Activated T-helper 1 cell treated with anti-CD3 and anti-CD28 coated beads, Interleukin-12 subunit alpha, Interleukin-12 subunit beta, Interleukin-2, Interleukin-4 antibody, amounts not matched to agents 30 ng/mL and 10 ng/mL and 1 ng/mL, durations not matched to agents 14 hours and 24 hours and 36 hours (primary cell): ENCODE data around the gene ITIH4. TPM values are rescaled to one million over a fixed set of nuclear protein-coding genes. Genes with fewer than 3 reads are reported as not detected.

ENCODE experiments used
- DNase-seq: peaks from one replicate; pipeline ENCODE4 v3.0.0; 2021; ENCODE audit warnings: low spot score
- H3K27ac Mint-ChIP-seq: one replicate; pipeline ENCODE4 v1.8.0; 2021; ENCODE audit warnings: mild to moderate bottlenecking, mixed read lengths
- H3K27me3 Mint-ChIP-seq: one replicate; pipeline ENCODE4 v1.8.0; 2022; ENCODE audit warnings: mild to moderate bottlenecking, moderate library complexity, mixed read lengths; ENCODE audit not compliant: insufficient read depth
- H3K36me3 Mint-ChIP-seq: one replicate; pipeline ENCODE4 v1.8.0; 2021; ENCODE audit warnings: low read depth, mixed read lengths
- H3K4me1 Mint-ChIP-seq: one replicate; pipeline ENCODE4 v1.8.0; 2021; ENCODE audit warnings: low read depth, mixed read lengths
- H3K4me3 Mint-ChIP-seq: one replicate; pipeline ENCODE4 v1.8.0; 2021; ENCODE audit warnings: mild to moderate bottlenecking, moderate library complexity, mixed read lengths
- H3K9me3 Mint-ChIP-seq: one replicate; pipeline ENCODE4 v1.8.0; 2021; ENCODE audit warnings: mixed read lengths
- intact Hi-C: fragments of 100-400 bp; cut with micrococcal nuclease; formaldehyde crosslinking; loops from one replicate; pipeline ENCODE4 v1.15.1; 2024
- total RNA-seq: library from RNA; stranded (reverse); gene quantifications from 2 replicates; pipeline ENCODE4 v1.2.3, GENCODE V29; 2022

The ITIH4 gene
- total RNA-seq, 1 donor from 2014 or later, result 4.8 TPM

DNA sequence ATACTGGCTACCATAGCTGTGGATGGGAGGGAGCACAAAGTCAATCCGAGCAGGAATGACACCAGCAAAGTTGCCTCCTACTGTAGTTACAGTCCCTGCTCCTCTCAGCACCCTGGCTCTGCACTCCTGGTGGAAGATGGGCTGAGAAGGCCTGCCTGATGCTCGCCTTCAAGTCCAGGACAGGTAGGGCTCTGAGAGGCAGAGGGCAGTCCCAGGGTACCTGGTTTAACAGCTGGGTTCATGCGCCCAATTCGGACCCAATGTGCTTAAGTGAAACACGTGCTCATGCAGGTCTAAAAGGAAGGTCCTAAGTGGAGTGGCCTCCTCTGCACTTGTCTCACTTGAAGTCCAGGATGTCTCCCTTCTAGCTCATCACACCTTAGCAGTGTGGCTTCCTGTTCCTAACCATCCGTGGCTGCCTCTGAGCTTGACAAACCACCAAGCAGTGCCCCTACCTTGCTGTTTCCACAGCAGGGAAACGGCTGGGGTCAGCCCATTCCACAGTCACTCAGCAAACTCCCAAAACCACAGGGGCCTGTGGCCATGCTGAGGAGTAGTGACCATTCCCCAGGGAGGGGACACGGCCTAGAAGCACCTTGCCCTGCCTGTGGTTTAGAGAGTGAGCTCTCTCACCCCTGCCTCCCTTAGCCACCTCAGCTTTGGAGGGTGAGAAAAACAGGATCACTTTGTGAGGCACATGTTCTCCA lies 8.2 kb upstream of the ITIH4 start:
- Mint-ChIP-seq H3K4me1 (peaks cover 44% of the 10 kb centered on the region), H3K36me3 (peaks cover 11% of the 10 kb centered on the region), H3K4me3 (no peak overlapping the region), H3K9me3 (no peaks in the 10 kb centered on the region), H3K27me3 (no peaks in the 10 kb centered on the region), H3K27ac (no peak overlapping the region)
- intact Hi-C loops, result loop anchor here (5.0 kb wide), 1 partner anchor 96 kb away; no protein-coding TSS in a partner anchor
- DNase-seq, result peak; percentile 19

DNA sequence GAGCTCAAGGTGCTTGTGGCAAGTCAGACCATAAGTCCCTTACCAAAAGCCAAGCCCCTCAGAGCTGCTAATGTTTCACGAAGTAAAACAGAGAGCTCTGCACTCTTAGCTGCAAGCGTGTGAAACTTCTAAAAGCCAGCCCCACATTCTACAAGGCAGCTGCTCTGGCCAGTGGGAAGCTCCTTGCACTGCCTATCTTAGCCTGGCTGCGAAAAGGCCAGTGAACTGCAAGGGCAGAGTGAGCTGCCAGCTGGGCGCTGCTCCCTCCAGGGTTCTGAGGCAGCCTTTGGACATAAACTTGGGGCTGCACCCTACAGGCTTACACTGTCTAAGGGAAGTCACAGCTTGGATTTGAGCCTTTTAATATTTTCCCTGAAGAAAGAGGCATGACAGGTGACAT lies 6.5 kb upstream of the ITIH4 start:
- Mint-ChIP-seq H3K36me3 (peaks cover 11% of the 10 kb centered on the region), H3K27ac (no peak overlapping the region), H3K4me1 (peaks cover 42% of the 10 kb centered on the region), H3K4me3 (no peak overlapping the region), H3K9me3 (no peaks in the 10 kb centered on the region), H3K27me3 (no peaks in the 10 kb centered on the region)
- intact Hi-C loops, result loop anchor here (5.0 kb wide), 1 partner anchor 95 kb away; no protein-coding TSS in a partner anchor
- DNase-seq, result no peak

DNA sequence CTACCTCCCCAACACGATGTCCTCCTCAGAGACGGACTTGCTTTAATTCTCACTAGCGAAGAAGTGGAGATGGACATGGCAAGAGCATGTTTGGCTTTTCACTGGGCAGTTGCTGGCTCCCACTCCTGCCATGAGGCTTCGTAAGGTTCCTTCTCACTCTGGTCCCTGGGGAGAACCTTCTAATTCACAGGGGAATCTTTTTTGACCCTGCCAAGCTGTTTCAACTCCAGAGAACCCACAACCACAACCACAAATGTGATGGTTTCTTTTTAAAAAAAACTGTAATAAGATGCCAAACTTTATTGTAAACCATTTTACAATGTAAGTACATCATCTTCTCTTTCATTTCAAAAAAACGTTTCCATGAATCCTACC lies 6.0 kb upstream of the ITIH4 start:
- no peak overlapping the region for H3K27ac Mint-ChIP-seq
- H3K4me1 Mint-ChIP-seq, result peaks cover 37% of the 10 kb centered on the region
- no peaks in the 10 kb centered on the region for H3K27me3 Mint-ChIP-seq
- no peaks in the 10 kb centered on the region for H3K9me3 Mint-ChIP-seq
- no peak overlapping the region for H3K4me3 Mint-ChIP-seq
- intact Hi-C loops, result loop anchor here (5.0 kb wide), 1 partner anchor 94 kb away; no protein-coding TSS in a partner anchor
- no peak for DNase-seq
- H3K36me3 Mint-ChIP-seq, result peaks cover 11% of the 10 kb centered on the region

DNA sequence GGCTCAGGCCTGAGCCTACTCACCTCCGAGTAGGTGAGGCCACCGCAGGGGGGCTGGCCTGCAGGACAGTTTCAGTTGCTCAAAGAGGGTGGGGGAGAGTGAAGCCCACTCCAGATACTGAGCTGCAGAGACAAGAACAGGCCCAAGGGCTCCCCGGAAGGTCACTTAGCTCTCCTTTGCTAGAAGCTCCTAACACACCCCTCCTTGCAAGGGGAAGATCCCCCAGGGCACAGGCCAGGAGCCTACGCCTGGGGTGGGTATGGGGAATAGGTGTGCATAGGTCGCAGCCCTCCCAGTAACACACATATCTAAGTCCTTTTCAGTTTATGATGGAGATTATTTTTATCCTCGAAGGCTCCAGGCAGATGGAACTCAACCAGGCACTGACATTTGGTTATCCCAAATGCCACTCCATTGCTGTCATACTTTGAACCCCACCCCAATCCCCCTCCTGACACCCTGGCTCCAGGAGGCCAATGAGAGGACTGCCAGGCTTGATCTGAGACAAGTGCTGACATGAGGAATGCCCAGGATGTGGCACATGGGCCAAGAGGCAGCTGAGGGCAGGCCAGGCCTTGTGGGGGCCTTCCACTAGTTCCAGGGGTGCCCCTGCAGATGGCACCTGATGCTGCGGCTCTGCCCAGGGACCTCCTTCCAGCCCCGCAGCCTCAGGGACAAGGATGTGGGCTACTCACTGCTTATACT lies 5.4 kb upstream of the ITIH4 start:
- Mint-ChIP-seq H3K9me3 (no peaks in the 10 kb centered on the region), H3K36me3 (peaks cover 9% of the 10 kb centered on the region), H3K4me3 (no peak overlapping the region), H3K27me3 (no peaks in the 10 kb centered on the region), H3K4me1 (peaks cover 33% of the 10 kb centered on the region), H3K27ac (no peak overlapping the region)
- intact Hi-C loops, result loop anchor here (5.0 kb wide), 1 partner anchor 94 kb away; no protein-coding TSS in a partner anchor
- DNase-seq, result no peak

DNA sequence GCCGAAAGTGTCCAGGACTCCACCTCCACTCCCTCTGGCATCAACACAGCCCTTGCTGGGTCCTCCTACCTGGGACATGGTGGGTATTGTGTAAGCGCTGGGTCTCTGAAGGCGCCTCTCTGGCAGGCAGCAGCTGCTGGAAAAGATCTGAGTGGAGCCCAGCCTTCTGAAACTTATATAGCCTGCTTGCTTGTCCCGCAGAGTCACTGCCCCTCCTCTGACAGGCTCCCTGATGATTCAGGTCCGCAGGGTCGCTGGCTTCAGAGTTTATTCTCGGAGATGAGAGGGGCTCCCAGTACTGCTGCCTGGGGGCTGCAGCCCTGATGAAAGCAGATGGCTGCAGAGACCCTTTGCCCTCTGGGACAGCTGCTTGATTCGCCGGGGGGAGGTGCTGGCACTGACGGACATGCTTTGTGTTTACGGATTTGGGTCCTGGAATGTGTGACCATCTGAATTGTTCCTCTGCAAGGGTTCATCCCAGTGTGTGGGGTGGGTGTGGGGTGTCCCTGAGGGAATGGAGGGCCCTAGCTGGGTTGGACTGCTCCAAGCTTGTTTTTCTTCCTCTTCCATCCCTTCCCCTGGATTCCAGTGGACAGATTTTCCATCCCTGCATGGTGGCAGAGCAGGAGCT lies 4.5 kb upstream of the ITIH4 start, which contains the start of gene MUSTN1:
Gene MUSTN1, minus strand, starts transcription at position 149 of the 631 bp plus-strand sequence. Its CDS starts 71 bp downstream, at position 78.
- DNase-seq, result no peak
- Mint-ChIP-seq H3K4me1 (peaks cover 27% of the 10 kb centered on the region), H3K27ac (no peak within 1 kb of the TSS), H3K36me3 (peaks cover 7% of the 10 kb centered on the region), H3K9me3 (no peaks in the 10 kb centered on the region), H3K27me3 (no peaks in the 10 kb centered on the region), H3K4me3 (no peak within 1 kb of the TSS)
- intact Hi-C loops, result loop anchor here (5.0 kb wide), 1 partner anchor 93 kb away; no protein-coding TSS in a partner anchor

DNA sequence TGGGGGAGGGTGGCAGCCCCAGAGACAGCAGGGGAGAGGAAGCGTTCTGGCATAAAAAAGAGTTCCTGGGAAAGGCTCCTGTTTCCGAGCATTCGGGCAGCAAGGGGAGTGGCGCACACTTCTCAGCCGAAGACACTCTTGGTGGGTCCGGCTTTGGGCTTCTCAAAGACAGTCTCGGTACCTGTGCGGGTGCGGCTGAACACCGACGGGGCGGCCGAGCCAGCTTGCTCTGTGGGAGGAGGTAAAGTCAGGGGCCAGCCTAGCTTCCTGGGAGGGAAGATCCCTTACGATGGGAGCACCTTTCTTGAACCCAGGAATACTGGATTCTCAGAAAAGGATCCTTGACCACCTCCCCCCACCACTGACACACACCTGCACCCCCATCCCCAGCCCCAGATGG lies 2.7 kb upstream of the ITIH4 start:
- Mint-ChIP-seq H3K9me3 (no peaks in the 10 kb centered on the region), H3K4me1 (peaks cover 9% of the 10 kb centered on the region), H3K36me3 (peaks cover 7% of the 10 kb centered on the region), H3K27ac (no peak overlapping the region), H3K27me3 (no peaks in the 10 kb centered on the region), H3K4me3 (no peak overlapping the region)
- intact Hi-C loops, result no loop called here
- no peak for DNase-seq

DNA sequence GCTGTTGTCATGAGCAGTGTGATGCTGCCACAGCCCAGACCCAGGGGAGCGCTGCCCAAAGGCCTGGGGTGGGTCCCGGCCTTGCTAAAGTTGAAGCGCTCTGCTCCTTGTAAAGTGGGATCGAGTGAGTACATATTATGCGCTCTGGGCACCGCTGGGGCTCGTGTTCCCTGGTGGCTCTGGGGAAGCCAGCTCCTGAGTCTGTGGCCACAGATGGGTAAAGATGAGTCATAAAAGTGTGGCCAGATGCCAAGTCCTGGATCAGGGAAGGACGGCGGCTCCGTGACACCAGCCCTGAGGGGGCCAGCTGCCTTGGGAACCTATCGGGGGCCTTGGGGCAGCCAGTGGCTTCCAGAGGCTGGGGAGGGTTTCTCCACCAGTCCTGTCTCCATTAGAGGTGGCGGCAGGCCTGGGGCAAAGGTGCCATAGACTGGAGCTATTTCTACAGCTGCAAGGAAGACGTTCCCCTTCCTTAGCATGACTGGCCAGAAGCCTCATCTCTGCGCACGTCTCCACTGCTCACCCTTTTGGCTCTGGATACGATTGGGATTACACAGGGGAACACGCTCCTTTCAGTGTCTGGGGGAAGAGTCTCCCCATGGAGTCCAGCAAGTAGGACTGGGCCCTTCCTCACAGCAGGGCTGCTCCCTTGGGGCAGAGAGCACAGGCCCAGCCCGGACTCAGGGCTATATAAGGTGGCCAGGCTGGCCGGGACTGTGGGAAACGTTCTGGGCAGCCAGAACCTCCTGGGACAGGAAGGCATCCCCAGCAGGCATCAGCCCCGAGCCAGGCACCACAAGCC lies 1.2 kb upstream of the ITIH4 start:
- Mint-ChIP-seq H3K4me1 (no peaks in the 10 kb centered on the region), H3K4me3 (no peak overlapping the region), H3K27ac (no peak overlapping the region), H3K9me3 (no peaks in the 10 kb centered on the region), H3K36me3 (no peaks in the 10 kb centered on the region), H3K27me3 (no peaks in the 10 kb centered on the region)
- no peak for DNase-seq
- intact Hi-C loops, result no loop called here

DNA sequence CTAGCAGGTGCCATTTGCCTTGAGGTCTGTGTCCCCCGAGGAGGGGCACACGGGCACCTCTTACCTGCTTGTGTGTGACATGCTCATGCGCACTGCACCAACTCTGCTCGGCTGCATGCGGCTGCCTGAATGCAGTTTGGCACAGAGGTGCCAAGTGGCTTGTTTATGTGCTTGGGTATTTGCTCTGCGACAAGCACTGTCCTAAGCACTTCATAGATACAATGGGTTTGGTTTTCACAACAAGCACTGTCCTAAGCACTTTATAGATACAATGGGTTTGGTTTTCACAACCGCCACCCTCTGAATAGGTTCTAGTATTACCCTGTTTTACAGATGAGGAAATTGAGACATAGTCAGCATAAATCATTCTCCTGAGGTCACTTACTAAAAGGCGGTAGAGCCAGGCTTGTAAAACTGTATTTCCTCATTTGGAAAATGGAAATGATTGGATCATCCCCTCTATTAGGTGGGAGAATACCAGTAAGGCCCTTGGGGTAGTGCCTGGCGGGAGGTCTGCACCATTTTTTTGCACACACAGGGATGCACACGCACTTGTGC lies 487 bp downstream of the ITIH4 start:
- Mint-ChIP-seq H3K9me3 (no peaks in the 10 kb centered on the region), H3K27me3 (no peaks in the 10 kb centered on the region), H3K36me3 (no peaks in the 10 kb centered on the region), H3K27ac (no peak overlapping the region), H3K4me1 (no peaks in the 10 kb centered on the region), H3K4me3 (no peak overlapping the region)
- intact Hi-C loops, result no loop called here
- no peak for DNase-seq

DNA sequence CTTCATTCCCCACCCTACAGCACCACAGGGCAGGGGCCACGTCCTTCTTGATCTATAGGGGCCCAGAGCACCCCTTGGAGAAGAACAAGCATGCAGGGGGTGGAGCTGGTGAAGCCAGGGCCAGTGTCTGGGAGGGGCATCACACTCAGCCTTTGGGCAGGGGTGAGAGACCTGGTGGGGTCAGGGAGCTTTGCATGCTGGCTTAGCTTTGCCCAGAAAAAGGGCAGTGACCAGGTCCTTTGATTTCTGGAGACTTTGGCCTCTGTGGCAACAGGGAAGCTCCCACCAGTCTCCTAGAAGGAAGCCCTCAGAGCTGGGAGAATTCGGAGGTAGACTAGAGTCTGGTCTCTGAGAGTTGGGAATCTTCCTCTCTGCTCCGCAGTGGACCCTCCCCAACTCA lies 990 bp downstream of the ITIH4 start:
- H3K27ac Mint-ChIP-seq, result no peak overlapping the region
- H3K4me3 Mint-ChIP-seq, result no peak overlapping the region
- intact Hi-C loops, result no loop called here
- H3K4me1 Mint-ChIP-seq, result no peaks in the 10 kb centered on the region
- no peaks in the 10 kb centered on the region for H3K9me3 Mint-ChIP-seq
- no peaks in the 10 kb centered on the region for H3K36me3 Mint-ChIP-seq
- no peak for DNase-seq
- no peaks in the 10 kb centered on the region for H3K27me3 Mint-ChIP-seq

DNA sequence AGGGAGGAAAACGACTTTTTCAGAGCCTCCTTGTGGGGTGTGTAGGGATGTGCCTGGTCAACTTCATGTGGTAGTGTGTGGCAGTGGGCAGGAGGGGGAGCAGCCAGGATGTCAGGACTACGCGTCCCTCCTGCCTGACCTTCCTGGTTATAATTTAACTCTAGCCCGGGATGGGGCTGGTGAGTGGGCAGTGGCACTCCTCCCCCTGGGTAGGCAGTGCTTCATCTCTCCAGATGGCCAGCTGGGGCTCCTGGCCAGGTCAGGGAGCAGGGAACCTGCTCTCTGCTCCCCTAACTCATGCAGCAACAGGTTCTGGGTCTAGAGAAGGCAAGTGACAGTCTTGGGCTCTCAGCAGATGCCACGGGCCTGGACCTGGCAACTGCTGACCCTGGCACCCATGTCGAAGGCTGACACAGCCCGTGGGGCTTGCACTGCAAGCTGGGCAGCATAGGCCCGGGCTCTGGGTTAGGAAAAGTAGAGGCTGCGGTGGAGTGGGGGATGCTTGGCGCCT lies 2.6 kb downstream of the ITIH4 start:
- no peaks in the 10 kb centered on the region for H3K27me3 Mint-ChIP-seq
- H3K4me1 Mint-ChIP-seq, result no peaks in the 10 kb centered on the region
- intact Hi-C loops, result no loop called here
- DNase-seq, result no peak
- no peak overlapping the region for H3K27ac Mint-ChIP-seq
- H3K36me3 Mint-ChIP-seq, result no peaks in the 10 kb centered on the region
- H3K4me3 Mint-ChIP-seq, result no peak overlapping the region
- no peaks in the 10 kb centered on the region for H3K9me3 Mint-ChIP-seq

DNA sequence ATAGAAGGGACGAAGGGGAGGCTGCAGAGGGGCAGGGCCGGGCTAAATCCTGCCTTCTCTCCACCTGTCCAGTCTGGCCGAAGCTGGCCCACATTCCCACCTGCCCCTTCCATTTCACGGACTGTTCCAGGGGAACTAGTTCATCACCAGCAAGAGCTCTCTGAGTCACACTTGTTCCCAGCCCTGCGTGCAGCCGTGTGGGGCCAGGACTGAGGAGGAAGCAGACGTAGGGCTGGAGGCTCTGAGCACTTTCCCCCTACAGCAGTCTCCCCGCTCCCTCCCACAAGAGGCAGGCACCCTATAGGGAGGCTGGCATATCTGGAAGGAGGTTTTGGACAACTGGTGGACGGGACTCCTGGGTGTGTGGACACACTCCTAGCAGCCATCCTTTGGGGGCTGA lies 3.0 kb downstream of the ITIH4 start:
- no peaks in the 10 kb centered on the region for H3K36me3 Mint-ChIP-seq
- H3K4me3 Mint-ChIP-seq, result no peak overlapping the region
- H3K9me3 Mint-ChIP-seq, result no peaks in the 10 kb centered on the region
- no peak overlapping the region for H3K27ac Mint-ChIP-seq
- no peaks in the 10 kb centered on the region for H3K27me3 Mint-ChIP-seq
- intact Hi-C loops, result no loop called here
- no peaks in the 10 kb centered on the region for H3K4me1 Mint-ChIP-seq
- DNase-seq, result no peak

DNA sequence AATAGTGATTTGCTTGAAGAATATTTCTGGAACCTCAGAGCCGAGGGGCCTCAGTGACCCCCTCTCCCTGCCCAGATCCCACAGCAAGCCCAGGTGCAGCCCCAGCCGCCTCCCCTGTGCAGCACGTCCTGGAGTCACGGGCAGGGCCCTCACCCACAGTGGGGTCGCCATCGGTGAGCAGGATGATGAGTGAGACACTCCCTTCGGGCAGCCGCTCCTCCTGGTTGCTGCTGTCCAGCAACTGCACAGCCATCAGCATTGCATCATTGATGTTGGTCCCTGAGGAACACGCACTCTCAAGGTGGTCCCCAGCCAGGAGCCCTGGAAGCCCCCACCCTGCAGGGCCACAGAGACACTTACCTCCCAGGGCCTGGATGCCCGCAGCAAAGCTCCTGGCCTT lies 6.4 kb downstream of the ITIH4 start:
- intact Hi-C loops, result loop anchor here (5.0 kb wide), 1 partner anchor 82 kb away; no protein-coding TSS in a partner anchor
- no peaks in the 10 kb centered on the region for H3K9me3 Mint-ChIP-seq
- DNase-seq, result no peak
- H3K36me3 Mint-ChIP-seq, result no peaks in the 10 kb centered on the region
- H3K27ac Mint-ChIP-seq, result no peak overlapping the region
- H3K27me3 Mint-ChIP-seq, result no peaks in the 10 kb centered on the region
- no peak overlapping the region for H3K4me3 Mint-ChIP-seq
- H3K4me1 Mint-ChIP-seq, result no peaks in the 10 kb centered on the region
